Naive thymus-derived CD4-positive, alpha-beta T cell (primary cell): Measurements from ENCODE around the gene FAR2. TPM values are rescaled to one million over a fixed set of nuclear protein-coding genes. Genes with fewer than 3 reads are reported as not detected.

Experiments
- ATAC-seq: fragments of 150-1000 bp; cut with Tn5 transposase; 2 replicates; pipeline ENCODE4 v1.10.0; 2021; ENCODE audit warnings: mild to moderate bottlenecking, moderate library complexity
- CTCF ChIA-PET: fragments of 350-600 bp; sonication (Branson Sonifier 250); formaldehyde crosslinking; loops from one replicate; lab custom pipeline; 2021; ENCODE audit warnings: antibody characterized with exemption; lab: Charles Lee
- POLR2A ChIA-PET: fragments of 350-600 bp; sonication (Branson Sonifier 250); formaldehyde crosslinking; loops from one replicate; lab custom pipeline; 2021; ENCODE audit warnings: antibody characterized with exemption, inconsistent platforms; lab: Charles Lee
- DNase-seq, 9 donors: peaks; one replicate each; pipeline versions ENCODE4 v3.0.0 to v3.0.0-alpha.2; 2020 to 2022; ENCODE audit warnings: mixed read lengths in 1 of 9
- H3K27ac ChIP-seq: one replicate; pipeline ENCODE4 v1.7.0; 2013; ENCODE audit warnings: mild to moderate bottlenecking, low read depth, low read length, moderate library complexity
- H3K27me3 ChIP-seq, 2 donors: one replicate each; pipeline ENCODE4 v1.7.0; 2013; ENCODE audit warnings: low read length in 2 of 2, mild to moderate bottlenecking in 2 of 2, moderate library complexity in 2 of 2; ENCODE audit not compliant: control insufficient read depth in 2 of 2, insufficient read depth in 2 of 2
- H3K36me3 ChIP-seq, 3 experiments: 1 replicate in 2 of 3; 2 replicates in 1 of 3; pipeline ENCODE4 v1.7.0; 2013; ENCODE audit warnings: low read length in 3 of 3, mild to moderate bottlenecking in 3 of 3, moderate library complexity in 1 of 3; ENCODE audit not compliant: insufficient read depth in 3 of 3, control insufficient read depth in 2 of 3
- H3K4me1 ChIP-seq, 2 donors: one replicate each; pipeline ENCODE4 v1.7.0; 2013; ENCODE audit warnings: low read length in 2 of 2, mild to moderate bottlenecking in 2 of 2, moderate library complexity in 1 of 2; ENCODE audit not compliant: control insufficient read depth in 2 of 2, insufficient read depth in 2 of 2
- H3K4me3 ChIP-seq: 2 replicates; pipeline ENCODE4 v1.7.0; 2013; ENCODE audit warnings: mild to moderate bottlenecking, low read length
- H3K9me3 ChIP-seq, 3 experiments: 1 replicate in 2 of 3; 2 replicates in 1 of 3; pipeline ENCODE4 v1.7.0; 2013; ENCODE audit warnings: low read length in 3 of 3; ENCODE audit not compliant: control insufficient read depth in 2 of 3
- H3K27ac Mint-ChIP-seq, 9 donors: one replicate each; pipeline ENCODE4 v1.8.0; 2020 to 2022; ENCODE audit warnings: mixed read lengths in 9 of 9, mild to moderate bottlenecking in 8 of 9, moderate library complexity in 5 of 9, inconsistent platforms in 2 of 9
- H3K27me3 Mint-ChIP-seq, 5 donors: one replicate each; pipeline ENCODE4 v1.8.0; 2021 to 2022; ENCODE audit warnings: mixed read lengths in 5 of 5, mild to moderate bottlenecking in 1 of 5
- H3K36me3 Mint-ChIP-seq, 5 donors: one replicate each; pipeline ENCODE4 v1.8.0; 2020 to 2022; ENCODE audit warnings: mixed read lengths in 5 of 5, mild to moderate bottlenecking in 3 of 5, inconsistent platforms in 1 of 5
- H3K4me1 Mint-ChIP-seq, 7 donors: one replicate each; pipeline ENCODE4 v1.8.0; 2020 to 2022; ENCODE audit warnings: mixed read lengths in 7 of 7, mild to moderate bottlenecking in 3 of 7, inconsistent platforms in 1 of 7
- H3K4me3 Mint-ChIP-seq, 10 donors: one replicate each; pipeline ENCODE4 v1.8.0; 2020 to 2022; ENCODE audit warnings: mild to moderate bottlenecking in 10 of 10, mixed read lengths in 10 of 10, moderate library complexity in 6 of 10, inconsistent platforms in 2 of 10
- H3K9me3 Mint-ChIP-seq, 11 donors: one replicate each; pipeline ENCODE4 v1.8.0; 2020 to 2022; ENCODE audit warnings: mixed read lengths in 11 of 11, mild to moderate bottlenecking in 4 of 11, inconsistent platforms in 1 of 11, moderate library complexity in 1 of 11
- intact Hi-C, 2 donors: fragments of 100-400 bp; cut with micrococcal nuclease; formaldehyde crosslinking; loops; one replicate each; pipeline ENCODE4 v1.15.1; 2023
- polyA plus RNA-seq, 2 donors: library from polyadenylated mRNA; unstranded; fragments of 300-500 nt; fragmentation: Illumina TruSeq; gene quantifications; one replicate each; pipeline ENCODE4 v1.2.3, GENCODE V29; 2021
- total RNA-seq, 6 experiments: library from RNA in 5 of 6; stranded (reverse) in 5 of 6; gene quantifications; 1 replicate in 5 of 6; 2 replicates in 1 of 6; pipeline ENCODE4 v1.2.3 and lab custom pipeline; 2021 to 2026

FAR2 gene
- total and polyA plus RNA-seq, 7 experiments from 2014 or later, result 1.1 to 11.1 (median 1.9) TPM

- no peaks in the 10 kb centered on the region for H3K9me3 Mint-ChIP-seq
Measured at GRCh38 chr12:29234552-29234951, 85.5 kb downstream of the FAR2 start.

GRCh38 chr12:29234965-29235626 is 86.0 kb downstream of the FAR2 start:
- Mint-ChIP-seq H3K9me3 (no peaks in the 10 kb centered on the region), H3K27ac (no peak overlapping the region), H3K36me3 (no peaks in the 10 kb centered on the region), H3K27me3 (no peaks in the 10 kb centered on the region), H3K4me3 (no peak overlapping the region), H3K4me1 (no peaks in the 10 kb centered on the region)
- Histone ChIP-seq H3K36me3 (no peaks in the 10 kb centered on the region), H3K4me3 (no peak overlapping the region), H3K9me3 (no peaks in the 10 kb centered on the region), H3K27ac (no peak overlapping the region), H3K27me3 (no peaks in the 10 kb centered on the region), H3K4me1 (no peaks in the 10 kb centered on the region)
- ATAC-seq (no peak), DNase-seq (no peak)
- POLR2A ChIA-PET, result interaction anchor here (0.8 kb wide), 1 partner anchor 16 kb away, joined by 3 read pairs; no protein-coding TSS in a partner anchor
- CTCF ChIA-PET, result no interaction called here
- intact Hi-C loops, result no loop called here

More at GRCh38 chr12:29234552-29234951, 85.5 kb downstream of the FAR2 start:
- Histone ChIP-seq H3K4me3 (no peak overlapping the region), H3K9me3 (no peaks in the 10 kb centered on the region), H3K4me1 (no peaks in the 10 kb centered on the region), H3K27me3 (no peaks in the 10 kb centered on the region), H3K36me3 (no peaks in the 10 kb centered on the region), H3K27ac (no peak overlapping the region)
- Mint-ChIP-seq H3K36me3 (no peaks in the 10 kb centered on the region), H3K27me3 (no peaks in the 10 kb centered on the region), H3K4me3 (no peak overlapping the region), H3K4me1 (no peaks in the 10 kb centered on the region), H3K27ac (no peak overlapping the region)
- POLR2A ChIA-PET, result interaction anchor here (0.8 kb wide), 1 partner anchor 16 kb away, joined by 3 read pairs; no protein-coding TSS in a partner anchor
- ATAC-seq (no peak), DNase-seq (no peak)
- CTCF ChIA-PET, result no interaction called here
- intact Hi-C loops, result no loop called here

- no peaks in the 10 kb centered on the region for H3K27me3 Mint-ChIP-seq
- H3K27ac Mint-ChIP-seq, result no peak overlapping the region
Measured at GRCh38 chr12:29238822-29239291, 89.8 kb downstream of the FAR2 start.

GRCh38 chr12:29239336-29239735 is 90.3 kb downstream of the FAR2 start:
- Histone ChIP-seq H3K4me3 (no peak overlapping the region), H3K27ac (no peak overlapping the region), H3K36me3 (no peaks in the 10 kb centered on the region), H3K4me1 (no peaks in the 10 kb centered on the region), H3K27me3 (no peaks in the 10 kb centered on the region), H3K9me3 (no peaks in the 10 kb centered on the region)
- intact Hi-C loops, result no loop called here
- Mint-ChIP-seq H3K27ac (no peak overlapping the region), H3K4me1 (peaks cover 0 to 13% (median 0%) of the 10 kb centered on the region in 7 donors), H3K27me3 (no peaks in the 10 kb centered on the region), H3K9me3 (peaks cover 0 to 9% (median 3%) of the 10 kb centered on the region in 11 donors), H3K36me3 (no peaks in the 10 kb centered on the region), H3K4me3 (no peak overlapping the region)
- CTCF ChIA-PET, result no interaction called here
- ATAC-seq (no peak), DNase-seq (no peak)
- POLR2A ChIA-PET, result no interaction called here

More at GRCh38 chr12:29238822-29239291, 89.8 kb downstream of the FAR2 start:
- ChIA-PET POLR2A (no interaction called here), CTCF (no interaction called here)
- Histone ChIP-seq H3K27ac (no peak overlapping the region), H3K4me1 (no peaks in the 10 kb centered on the region), H3K9me3 (no peaks in the 10 kb centered on the region), H3K36me3 (no peaks in the 10 kb centered on the region), H3K4me3 (no peak overlapping the region), H3K27me3 (no peaks in the 10 kb centered on the region)
- no peaks in the 10 kb centered on the region for H3K36me3 Mint-ChIP-seq
- peaks cover 0 to 9% (median 2%) of the 10 kb centered on the region in 11 donors for H3K9me3 Mint-ChIP-seq
- no peak overlapping the region for H3K4me3 Mint-ChIP-seq
- DNase-seq (no peak), ATAC-seq (no peak)
- peaks cover 0 to 13% (median 0%) of the 10 kb centered on the region in 7 donors for H3K4me1 Mint-ChIP-seq
- intact Hi-C loops, result no loop called here

- Mint-ChIP-seq H3K9me3 (peaks cover 0 to 9% (median 3%) of the 10 kb centered on the region in 11 donors), H3K4me1 (peaks cover 0 to 13% (median 0%) of the 10 kb centered on the region in 7 donors), H3K27me3 (no peaks in the 10 kb centered on the region), H3K36me3 (no peaks in the 10 kb centered on the region), H3K4me3 (no peak overlapping the region), H3K27ac (peak overlapping the region in 1 of 9 donors; percentile 27)
- intact Hi-C loops, result no loop called here
- H3K36me3 ChIP-seq, result no peaks in the 10 kb centered on the region
- no peaks in the 10 kb centered on the region for H3K4me1 ChIP-seq
- CTCF ChIA-PET, result no interaction called here
- ATAC-seq, result no peak
- no peaks in the 10 kb centered on the region for H3K9me3 ChIP-seq
- no peak for DNase-seq
- POLR2A ChIA-PET, result no interaction called here
- H3K27ac ChIP-seq, result no peak overlapping the region
- no peak overlapping the region for H3K4me3 ChIP-seq
- no peaks in the 10 kb centered on the region for H3K27me3 ChIP-seq
Measured at GRCh38 chr12:29240441-29240840, 91.4 kb downstream of the FAR2 start.

GRCh38 chr12:29241821-29242591 is 92.9 kb downstream of the FAR2 start:
- no peak overlapping the region for H3K27ac ChIP-seq
- peak; percentile 84 for ATAC-seq
- no peaks in the 10 kb centered on the region for H3K36me3 ChIP-seq
- DNase-seq, result no peak
- CTCF ChIA-PET, result no interaction called here
- H3K4me1 ChIP-seq, result no peaks in the 10 kb centered on the region
- Mint-ChIP-seq H3K27me3 (no peaks in the 10 kb centered on the region), H3K4me1 (peaks cover 0 to 13% (median 0%) of the 10 kb centered on the region in 7 donors), H3K4me3 (no peak overlapping the region), H3K9me3 (peaks cover 0 to 9% (median 3%) of the 10 kb centered on the region in 11 donors), H3K36me3 (no peaks in the 10 kb centered on the region), H3K27ac (peak overlapping the region in 1 of 9 donors; percentile 46)
- intact Hi-C loops, result no loop called here
- POLR2A ChIA-PET, result interaction anchor here (0.6 kb wide), 1 partner anchor 230 kb away, joined by 3 read pairs; no protein-coding TSS in a partner anchor
- no peaks in the 10 kb centered on the region for H3K27me3 ChIP-seq
- no peaks in the 10 kb centered on the region for H3K9me3 ChIP-seq
- no peak overlapping the region for H3K4me3 ChIP-seq
